H1 (cell line): ENCODE results near the gene GCSAM.

Experiments used
- BACH1 ChIP-seq: IDR thresholded peaks from 2 replicates; pipeline ENCODE4 v1.6.1; 2012; ENCODE audit warnings: low read length, improper control_type of control experiment
- BRCA1 ChIP-seq: IDR thresholded peaks from 2 replicates; pipeline ENCODE4 v1.6.1; 2012; ENCODE audit warnings: low read depth, low read length, improper control_type of control experiment
- CHD2 ChIP-seq: IDR thresholded peaks from 2 replicates; pipeline ENCODE4 v1.6.1; 2012; ENCODE audit warnings: low read length, improper control_type of control experiment
- EP300 ChIP-seq, 2 experiments: IDR thresholded peaks; 1 replicate in 1 of 2; 2 replicates in 1 of 2; pipeline ENCODE4 v1.6.1; 2011 to 2012; ENCODE audit warnings: low read depth in 2 of 2, low read length in 2 of 2, mild to moderate bottlenecking in 2 of 2, borderline replicate concordance in 1 of 2, inconsistent platforms in 1 of 2, moderate library complexity in 1 of 2
- HDAC6 ChIP-seq: IDR thresholded peaks from one replicate; pipeline ENCODE4 v1.7.1; 2012; ENCODE audit warnings: low read depth, mild to moderate bottlenecking, inconsistent platforms, low read length, moderate library complexity
- KDM4A ChIP-seq: IDR thresholded peaks from one replicate; pipeline ENCODE4 v1.7.1; 2012; ENCODE audit warnings: low read depth, mild to moderate bottlenecking, moderate library complexity, low read length, inconsistent platforms; ENCODE audit not compliant: severe bottlenecking
- POLR2AphosphoS5 ChIP-seq: IDR thresholded peaks from 2 replicates; pipeline ENCODE4 v1.6.1; 2011; ENCODE audit warnings: low read depth, low read length
- RFX5 ChIP-seq: IDR thresholded peaks from 2 replicates; pipeline ENCODE4 v1.6.1; 2011; ENCODE audit warnings: low read depth, low read length, improper control_type of control experiment, borderline replicate concordance
- SIX5 ChIP-seq: IDR thresholded peaks from 2 replicates; pipeline ENCODE4 v1.6.1; 2011; ENCODE audit warnings: mild to moderate bottlenecking, low read depth, low read length
- SP2 ChIP-seq: IDR thresholded peaks from 2 replicates; pipeline ENCODE4 v1.6.1; 2012; ENCODE audit warnings: mild to moderate bottlenecking, low read length, inconsistent platforms
- TAF1 ChIP-seq: IDR thresholded peaks from 2 replicates; pipeline ENCODE4 v1.6.1; 2011; ENCODE audit warnings: mild to moderate bottlenecking, low read depth, low read length
- TF ChIP-seq, protein P1 (sequence below), 3 experiments: IDR thresholded peaks; 1 replicate in 2 of 3; 2 replicates in 1 of 3; pipeline versions ENCODE4 v1.5.1 to v1.6.1; 2011; ENCODE audit warnings: low read length in 3 of 3, mild to moderate bottlenecking in 3 of 3, inconsistent platforms in 2 of 3, low read depth in 1 of 3, moderate library complexity in 1 of 3; ENCODE audit not compliant: insufficient read depth in 1 of 3; ENCODE audit errors: control extremely low read depth in 1 of 3
- TF ChIP-seq, protein P2 (sequence below): IDR thresholded peaks from 2 replicates; pipeline ENCODE4 v1.6.1; 2011; ENCODE audit warnings: low read depth, mild to moderate bottlenecking, low read length; ENCODE audit not compliant: insufficient read depth

DNA sequence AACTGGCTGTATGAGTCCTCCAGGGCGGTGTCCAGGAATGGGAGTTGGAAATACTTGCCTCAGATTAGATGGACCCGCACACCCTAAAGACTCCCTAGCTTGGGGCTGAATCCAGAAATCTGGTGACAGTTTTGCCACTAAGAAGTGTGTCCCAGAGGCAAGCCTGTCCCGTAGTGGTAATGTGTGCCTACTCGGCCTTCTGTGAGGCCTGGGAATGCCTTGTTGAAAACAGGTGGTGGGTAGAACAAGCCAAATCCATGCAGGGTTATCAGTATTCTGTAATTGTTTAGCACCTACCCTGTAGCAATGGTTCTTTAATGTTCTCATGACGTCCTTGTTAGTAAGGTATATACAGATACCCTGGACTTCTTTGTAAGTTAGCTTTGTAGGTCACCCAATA, 45.3 kb downstream of the GCSAM start:
- TF ChIP-seq, protein P1, sequence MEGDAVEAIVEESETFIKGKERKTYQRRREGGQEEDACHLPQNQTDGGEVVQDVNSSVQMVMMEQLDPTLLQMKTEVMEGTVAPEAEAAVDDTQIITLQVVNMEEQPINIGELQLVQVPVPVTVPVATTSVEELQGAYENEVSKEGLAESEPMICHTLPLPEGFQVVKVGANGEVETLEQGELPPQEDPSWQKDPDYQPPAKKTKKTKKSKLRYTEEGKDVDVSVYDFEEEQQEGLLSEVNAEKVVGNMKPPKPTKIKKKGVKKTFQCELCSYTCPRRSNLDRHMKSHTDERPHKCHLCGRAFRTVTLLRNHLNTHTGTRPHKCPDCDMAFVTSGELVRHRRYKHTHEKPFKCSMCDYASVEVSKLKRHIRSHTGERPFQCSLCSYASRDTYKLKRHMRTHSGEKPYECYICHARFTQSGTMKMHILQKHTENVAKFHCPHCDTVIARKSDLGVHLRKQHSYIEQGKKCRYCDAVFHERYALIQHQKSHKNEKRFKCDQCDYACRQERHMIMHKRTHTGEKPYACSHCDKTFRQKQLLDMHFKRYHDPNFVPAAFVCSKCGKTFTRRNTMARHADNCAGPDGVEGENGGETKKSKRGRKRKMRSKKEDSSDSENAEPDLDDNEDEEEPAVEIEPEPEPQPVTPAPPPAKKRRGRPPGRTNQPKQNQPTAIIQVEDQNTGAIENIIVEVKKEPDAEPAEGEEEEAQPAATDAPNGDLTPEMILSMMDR (IDR thresholded peaks at IDR 0.05; ENCODE audit: control extremely low read depth in 1 of 3, insufficient read depth in 1 of 3, low read depth in 1 of 3, low read length in 3 of 3), result no peak
- TF ChIP-seq BRCA1, result no peak
- TF ChIP-seq POLR2AphosphoS5, result no peak
- TF ChIP-seq SIX5, result no peak
- no peak for TF ChIP-seq HDAC6
- TF ChIP-seq SP2, result no peak
- no peak for TF ChIP-seq TAF1
- TF ChIP-seq KDM4A, result no peak
- no peak for TF ChIP-seq CHD2
- TF ChIP-seq RFX5, result no peak
- no peak for TF ChIP-seq BACH1
- TF ChIP-seq, protein P2, sequence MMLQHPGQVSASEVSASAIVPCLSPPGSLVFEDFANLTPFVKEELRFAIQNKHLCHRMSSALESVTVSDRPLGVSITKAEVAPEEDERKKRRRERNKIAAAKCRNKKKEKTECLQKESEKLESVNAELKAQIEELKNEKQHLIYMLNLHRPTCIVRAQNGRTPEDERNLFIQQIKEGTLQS, result no peak
- TF ChIP-seq EP300 (IDR thresholded peaks at IDR 0.05; ENCODE audit: borderline replicate concordance in 1 of 2, low read depth in 2 of 2, low read length in 2 of 2), result no peak
